HG03442 (cell line): ENCODE measurements around the gene TSR1.
A peak's percentile ranks its signal among the peaks of the same experiment; 100 is the strongest.

Experiments used
- ATAC-seq: cut with Tn5 transposase; IDR thresholded peaks from one replicate; pipeline ENCODE4 v1.9.1; 2021; ENCODE audit warnings: mild to moderate bottlenecking, moderate library complexity; ENCODE audit not compliant: unreplicated experiment

Gene TSR1

DNA sequence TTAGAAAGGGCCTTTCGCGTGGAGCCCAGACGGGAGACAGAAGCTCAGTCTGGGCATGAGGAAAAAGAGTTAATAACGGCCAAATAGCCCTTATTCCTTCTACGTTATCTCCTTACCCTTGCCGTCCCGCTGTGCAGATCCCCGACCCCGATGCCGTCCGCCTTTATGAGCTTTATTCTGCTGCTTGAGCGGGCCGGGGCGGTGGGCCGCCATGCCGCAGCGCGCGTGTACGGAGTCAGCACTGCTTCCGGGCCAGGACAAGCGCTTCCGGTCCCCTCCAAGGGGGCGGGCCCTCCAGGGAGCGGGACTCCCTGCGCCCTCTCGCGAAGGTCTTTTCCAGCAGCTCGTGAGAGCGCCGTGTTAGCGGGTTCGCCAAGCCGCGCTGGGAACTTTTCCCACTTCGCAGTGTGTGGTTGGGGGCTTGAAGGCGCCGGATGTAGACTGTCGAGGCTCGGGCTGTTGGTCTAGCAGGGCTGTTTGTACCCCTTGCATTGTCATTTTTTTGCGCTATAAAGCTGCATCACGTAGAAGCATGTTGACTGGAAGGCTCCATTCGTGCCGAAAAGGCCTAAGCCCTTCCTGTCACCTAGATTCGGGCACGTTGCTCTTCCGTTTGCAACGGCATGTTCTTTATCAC, at the start of gene TSR1:
TSR1 (minus strand) TSS at position 243 of the 637 bp plus-strand sequence; CDS start at position 213, 30 bp downstream.
- ATAC-seq = peak; percentile 68

DNA sequence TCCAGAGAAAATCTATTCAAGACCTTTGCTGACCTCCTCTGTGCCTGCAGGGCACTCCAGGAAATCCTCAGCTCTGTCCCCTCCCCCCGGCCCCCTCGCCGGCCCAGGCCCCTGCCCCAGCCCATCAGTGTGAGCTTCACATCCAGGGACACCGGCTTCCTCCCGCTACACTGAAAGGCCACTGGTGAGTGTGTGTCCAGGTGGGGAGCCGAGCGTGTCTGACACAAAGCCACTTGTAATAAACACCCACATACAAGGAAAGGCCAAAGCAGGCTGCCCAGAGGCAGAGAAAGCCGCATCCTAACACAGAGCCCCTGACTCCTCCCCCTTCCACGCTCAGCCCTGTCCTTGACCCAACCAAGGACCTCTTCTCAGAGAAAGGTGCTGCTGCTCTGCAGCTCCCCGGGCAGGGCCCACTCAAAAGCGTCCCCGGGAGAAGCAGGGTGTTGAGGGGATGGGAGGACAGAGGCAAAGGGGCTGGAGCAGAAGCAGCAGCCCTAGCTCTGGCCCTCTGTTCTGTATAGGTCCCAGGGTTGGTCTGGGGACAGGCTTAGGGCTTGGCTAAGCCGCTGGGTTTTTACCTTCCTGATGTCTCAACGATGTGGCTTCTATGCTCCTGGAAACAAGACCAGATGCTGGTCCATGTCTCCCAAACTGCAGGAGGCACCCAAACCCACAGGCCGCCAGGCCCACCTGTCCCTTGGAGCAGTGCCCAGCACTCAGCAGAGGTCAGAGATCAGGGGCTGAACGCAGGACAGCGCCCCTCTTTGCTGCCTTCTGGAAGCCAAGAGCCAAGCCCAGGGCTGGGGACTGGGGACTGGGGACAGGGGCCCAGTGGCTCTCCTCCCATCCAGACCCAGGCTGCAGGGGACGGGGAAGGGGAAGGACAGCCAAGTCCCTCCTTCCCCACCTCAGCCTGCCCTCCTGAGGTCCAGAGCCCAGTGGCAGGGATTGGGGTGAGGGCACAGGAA, 49.3 kb upstream of the TSR1 start:
- ATAC-seq = no peak

DNA sequence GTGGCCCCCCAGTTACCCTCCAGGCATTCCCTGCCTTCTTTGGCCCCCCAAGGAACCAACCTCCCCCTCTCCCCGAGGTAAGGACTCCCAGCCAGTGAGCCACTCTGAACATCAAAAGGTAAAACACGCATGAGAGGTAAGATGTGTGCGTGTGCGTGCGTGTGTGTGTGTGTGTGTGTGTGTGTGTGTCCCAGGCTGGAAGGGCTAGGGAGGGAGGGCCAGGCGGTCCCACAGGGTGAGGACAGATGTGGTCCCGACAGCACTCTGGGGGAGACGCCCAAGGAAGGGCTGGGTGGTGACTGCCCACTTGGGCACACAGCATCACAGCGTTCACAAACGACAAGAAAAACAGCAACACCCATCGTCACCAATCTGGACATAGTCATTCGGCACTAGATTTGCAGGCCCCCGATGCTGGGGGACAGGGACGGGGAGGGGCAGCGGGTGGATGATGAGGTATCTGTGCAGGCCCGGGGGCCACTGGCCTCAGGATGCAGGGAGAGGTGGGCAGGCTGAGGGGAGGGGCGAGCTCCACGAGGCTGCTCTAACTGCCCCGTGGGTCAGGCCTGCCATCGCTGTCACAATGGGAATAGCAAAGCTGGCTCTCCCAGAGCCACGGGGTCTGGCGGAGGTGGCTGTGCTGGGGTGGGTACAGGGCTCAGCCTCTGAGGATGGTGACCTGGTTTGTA, 48.3 kb upstream of the TSR1 start:
- no peak for ATAC-seq

DNA sequence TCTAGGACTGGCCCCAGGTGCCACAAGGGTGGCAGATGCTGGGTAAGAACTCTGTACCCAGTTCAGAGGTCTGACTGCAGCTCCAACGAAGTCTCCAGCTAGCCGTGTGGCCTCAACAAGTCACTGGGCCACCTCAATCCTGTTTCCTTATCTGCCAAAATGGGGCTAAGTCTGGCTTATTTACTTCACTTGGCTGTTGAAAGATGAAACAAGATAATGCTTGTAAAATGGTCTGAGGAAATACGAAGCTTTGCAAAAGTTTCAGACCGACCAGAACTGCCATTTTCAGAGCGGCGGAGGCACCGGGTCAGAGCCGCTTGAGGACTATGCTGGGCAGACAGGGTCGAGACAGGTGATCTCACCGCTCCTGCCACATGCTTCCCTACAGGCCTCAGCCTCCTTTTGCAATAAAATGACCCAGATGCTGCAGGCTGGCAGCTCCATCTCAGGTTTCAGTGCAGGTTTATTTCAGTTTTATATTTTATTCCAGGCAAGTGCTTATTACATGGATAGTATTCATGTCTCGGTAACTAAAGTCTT, 47.4 kb upstream of the TSR1 start:
- no peak for ATAC-seq

DNA sequence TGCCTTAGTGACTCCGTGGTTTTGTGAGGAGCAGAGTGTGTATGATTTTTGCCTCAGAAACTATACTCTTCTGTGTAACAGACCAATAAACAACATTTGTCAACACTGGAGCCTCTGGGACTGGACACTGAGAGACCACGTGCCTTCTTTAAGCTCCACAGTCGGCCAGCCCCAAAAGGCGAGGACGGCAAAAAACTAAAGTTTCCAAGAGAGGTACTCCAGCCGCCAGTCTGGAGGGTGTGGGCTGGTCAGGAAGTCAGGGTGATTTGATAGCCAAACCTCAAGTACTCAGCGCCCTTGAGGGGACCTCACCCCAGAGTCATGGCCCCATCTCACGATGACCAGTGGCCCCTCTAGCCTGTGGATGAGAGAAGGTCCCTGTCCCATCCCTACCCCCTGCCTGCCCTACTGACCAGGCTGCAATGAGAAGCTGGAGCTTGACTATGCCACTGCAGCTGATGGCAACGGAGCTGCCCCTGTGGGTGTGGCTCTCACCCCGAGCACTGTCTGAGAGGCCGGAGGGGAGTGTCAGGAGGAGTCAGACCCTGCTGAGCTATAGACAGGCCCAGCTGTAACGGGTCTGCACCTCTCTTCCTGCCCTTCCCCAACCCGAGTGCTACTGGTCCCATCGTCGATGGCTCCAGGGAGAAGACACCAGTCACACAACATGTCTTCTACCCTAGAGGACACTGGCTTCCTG, 44.8 kb upstream of the TSR1 start:
- ATAC-seq = no peak

DNA sequence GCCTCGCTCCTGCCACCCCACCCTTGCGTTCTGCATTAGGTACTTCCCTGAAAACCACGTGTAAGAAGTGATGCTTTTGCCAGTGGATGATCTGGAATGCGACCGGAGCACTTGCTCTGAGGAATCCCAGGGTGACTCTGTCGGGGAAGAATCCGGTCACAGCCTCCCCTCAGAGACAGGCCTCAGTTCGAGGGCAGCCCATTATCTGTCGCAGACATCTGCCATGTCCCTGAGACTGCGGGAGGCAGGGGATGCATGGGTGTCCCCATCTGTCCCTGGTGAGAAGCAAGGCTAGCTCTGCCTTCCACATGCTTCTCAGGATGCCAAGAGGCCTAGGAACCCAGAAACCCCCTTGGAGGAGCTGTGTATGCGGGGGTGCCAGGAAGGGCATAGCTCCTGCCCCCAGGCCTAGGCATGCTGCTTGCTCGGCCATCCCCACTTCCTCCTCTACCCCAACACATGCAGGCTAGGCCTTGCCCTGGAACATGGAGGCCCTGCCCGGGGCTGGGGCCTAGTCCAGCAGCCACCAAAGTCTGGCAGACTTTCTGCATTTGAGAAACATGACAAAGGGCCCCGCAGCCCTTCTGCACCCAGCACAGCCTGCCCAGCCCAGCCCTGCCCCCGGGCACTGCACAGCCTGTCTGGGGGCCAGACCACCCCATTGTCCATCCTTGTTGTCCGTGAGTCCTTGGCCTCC, 44.1 kb upstream of the TSR1 start:
- ATAC-seq = no peak

DNA sequence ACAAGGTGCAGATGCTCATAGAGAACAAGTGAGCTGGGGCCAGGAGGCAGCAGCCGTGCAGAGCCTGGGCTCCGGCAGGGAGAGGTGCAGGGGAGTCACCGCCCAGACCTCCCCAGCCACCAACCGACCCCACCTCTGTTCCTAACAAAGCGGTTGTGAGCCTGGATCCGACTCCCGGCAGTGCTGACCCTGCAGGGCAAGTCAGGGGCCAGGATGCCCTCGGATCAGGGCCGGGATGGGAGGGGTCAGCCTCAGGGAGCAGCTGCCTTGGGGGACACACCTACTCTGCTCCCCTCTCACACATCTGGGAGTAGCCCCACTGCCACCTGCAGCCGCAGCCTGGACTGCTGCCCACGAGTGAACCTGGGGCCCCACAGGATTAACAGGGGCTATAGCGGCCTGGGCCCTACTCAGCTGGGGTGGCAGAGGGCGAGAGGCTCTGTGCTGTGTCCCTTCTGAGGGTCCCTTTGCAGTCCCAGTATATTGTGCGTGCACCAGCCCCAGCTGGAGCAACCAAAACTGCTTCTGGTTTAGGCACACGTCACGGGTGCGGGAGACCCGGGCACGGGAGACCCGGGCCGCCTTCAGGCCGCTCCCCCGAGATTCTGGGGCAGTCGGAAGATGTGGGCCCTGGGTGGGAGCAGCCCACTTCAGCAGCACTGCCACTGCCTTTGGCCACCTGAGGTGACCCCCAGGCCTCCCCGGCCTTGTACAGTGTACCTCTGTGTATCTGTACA, 43.4 kb upstream of the TSR1 start:
- ATAC-seq = no peak

DNA sequence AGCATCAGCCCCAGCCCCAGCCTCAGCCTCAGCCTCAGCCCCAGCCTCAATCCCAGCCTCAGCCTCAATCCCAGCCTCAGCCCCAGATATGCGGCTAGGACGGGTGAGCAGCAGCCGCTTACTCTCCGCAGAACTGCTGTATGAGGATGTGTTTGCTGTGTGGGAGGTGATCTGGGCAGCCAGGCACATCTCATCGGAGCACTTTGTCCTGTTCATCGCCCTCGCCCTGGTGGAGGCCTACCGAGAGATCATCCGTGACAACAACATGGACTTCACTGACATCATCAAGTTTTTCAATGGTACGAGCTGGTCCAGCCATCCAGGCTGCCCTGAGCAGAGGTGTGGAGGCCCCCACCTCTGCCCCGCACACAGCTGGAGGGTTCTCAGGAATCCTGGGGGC, 42.6 kb upstream of the TSR1 start:
- ATAC-seq = no peak

DNA sequence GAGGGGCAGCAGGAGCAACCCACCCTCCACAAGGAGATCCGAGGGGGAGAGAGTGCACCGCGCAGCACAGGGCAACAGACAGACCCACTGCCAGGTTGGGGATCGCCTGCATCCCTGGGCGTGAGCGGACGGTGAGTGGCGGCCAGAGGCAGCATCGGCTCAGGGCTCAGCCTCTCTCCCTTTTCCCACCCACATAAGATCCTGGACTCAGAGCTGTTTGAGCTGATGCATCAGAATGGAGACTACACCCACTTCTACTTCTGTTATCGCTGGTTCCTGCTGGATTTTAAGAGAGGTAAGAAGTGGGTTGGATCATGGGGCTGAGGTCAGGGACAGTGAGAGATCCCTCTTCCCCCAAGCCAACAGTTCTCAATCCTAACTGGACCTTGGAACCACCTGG, 41.4 kb upstream of the TSR1 start:
- ATAC-seq = no peak

DNA sequence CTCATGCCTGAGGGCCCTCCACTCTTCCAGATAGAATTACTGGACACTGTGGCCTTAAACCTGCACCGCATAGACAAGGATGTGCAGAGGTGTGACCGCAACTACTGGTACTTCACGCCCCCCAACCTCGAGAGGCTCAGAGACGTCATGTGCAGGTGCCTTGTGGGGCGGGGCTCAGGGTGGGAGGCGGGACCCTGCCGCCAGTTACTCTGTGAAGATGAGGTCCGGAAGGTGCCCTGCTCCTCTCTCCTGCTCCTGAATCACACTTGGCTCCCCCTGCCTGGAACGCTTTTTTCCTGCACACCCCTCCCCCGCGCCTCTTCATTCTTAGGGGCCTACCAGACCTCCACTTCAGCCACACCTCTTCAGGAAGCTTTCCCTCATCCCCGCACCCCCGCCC, 39.9 kb upstream of the TSR1 start:
- no peak for ATAC-seq

DNA sequence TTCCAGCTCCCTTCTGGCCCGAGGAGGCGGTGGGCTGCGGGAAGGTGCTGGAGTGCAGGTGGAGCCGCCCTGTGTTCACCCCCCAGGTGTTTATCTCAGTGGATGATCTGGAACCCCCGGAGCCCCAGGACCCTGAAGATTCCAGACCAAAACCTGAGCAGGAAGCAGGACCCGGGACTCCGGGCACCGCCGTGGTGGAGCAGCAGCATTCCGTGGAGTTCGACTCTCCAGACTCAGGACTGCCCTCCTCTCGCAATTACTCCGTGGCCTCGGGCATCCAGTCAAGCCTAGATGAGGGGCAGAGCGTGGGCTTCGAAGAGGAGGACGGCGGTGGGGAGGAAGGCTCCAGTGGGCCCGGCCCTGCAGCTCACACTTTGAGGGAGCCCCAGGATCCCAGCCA, 39.1 kb upstream of the TSR1 start:
- ATAC-seq = no peak

DNA sequence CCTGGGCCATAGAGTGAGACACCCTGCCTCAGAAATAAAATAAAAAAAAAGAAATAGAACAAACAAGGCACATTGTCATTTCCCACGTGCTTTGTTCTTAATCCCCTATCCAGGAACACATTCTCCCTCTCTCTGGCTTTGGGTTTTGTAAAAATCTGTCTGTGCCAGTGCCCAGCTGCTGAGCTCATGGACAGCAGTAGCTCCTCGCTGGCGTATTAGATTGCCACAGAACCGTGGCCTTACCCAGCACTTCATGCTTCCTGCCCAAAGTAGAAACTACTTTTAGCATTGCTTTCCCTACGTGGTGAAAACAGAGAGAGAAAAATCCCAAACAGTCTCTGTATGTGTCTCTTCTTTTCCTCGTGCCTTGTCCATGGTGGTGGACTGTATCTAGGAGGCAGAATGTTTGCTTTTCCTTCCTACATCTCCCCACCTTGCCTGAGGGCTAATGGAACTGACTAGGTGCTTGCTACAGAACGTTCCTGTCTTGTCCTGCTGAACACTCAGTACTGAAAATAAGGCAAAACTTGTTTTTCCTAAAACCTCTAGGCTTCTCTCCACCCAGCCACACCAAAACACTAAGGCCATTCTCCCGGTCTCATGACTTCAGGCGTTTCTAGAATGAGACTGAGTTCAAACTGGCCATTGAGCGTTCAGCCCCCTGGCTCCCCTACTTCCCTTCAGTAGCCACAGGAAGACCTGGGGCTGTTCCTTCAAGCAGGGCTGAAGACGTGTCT, 38.5 kb upstream of the TSR1 start:
- ATAC-seq = no peak

DNA sequence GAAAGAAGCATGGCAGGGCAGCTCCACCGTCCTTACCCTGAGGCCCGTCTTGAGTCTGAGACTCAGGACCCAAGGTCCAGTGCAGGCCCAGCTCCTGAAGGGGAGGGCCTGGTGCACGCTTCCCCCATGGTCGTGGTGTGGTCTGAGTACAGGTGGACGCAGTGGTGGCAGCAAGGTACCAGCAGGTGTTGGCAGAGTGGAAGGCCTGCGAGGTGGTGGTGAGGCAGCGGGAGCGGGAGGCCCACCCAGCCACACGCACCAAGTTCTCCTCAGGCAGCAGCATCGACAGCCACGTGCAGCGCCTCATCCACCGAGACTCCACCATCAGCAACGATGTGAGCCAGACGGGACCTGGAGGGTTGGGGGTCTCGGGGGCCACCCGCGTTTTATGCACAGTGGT, 36.9 kb upstream of the TSR1 start:
- no peak for ATAC-seq

DNA sequence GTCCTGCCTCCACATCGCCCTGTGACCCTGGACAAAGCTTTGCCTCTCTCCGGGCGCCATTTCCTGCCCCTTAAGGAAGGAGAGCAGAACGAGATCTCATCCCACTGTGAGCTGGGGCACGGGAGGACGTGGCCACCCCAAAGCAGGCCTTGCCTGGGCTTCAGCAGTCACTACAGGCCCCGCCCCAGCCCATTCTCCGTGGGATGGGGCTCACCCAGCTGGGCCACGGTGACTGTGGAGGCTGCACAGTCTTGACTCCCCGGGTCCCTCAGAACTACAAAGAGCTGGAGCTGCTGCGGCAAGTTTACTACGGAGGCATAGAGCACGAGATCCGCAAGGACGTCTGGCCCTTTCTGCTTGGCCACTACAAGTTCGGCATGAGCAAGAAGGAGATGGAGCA, 36.4 kb upstream of the TSR1 start:
- no peak for ATAC-seq

DNA sequence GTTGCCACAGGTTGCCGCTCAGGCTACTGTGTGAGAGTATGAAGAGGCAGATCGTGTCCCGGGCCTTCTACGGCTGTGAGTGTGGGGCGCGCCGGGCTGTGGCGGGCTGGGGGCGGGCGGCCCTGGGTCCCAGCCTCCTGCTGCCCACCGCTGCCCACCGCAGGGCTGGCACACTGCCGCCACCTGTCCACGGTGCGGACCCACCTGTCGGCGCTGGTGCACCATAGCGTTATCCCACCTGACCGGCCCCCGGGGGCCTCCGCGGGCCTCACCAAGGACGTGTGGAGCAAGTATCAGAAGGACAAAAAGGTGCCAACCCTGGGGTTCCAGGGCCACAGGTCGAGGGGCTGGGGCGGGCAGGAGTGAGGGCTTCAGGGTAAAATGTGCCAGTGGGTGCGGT, 35.9 kb upstream of the TSR1 start:
- ATAC-seq = no peak

DNA sequence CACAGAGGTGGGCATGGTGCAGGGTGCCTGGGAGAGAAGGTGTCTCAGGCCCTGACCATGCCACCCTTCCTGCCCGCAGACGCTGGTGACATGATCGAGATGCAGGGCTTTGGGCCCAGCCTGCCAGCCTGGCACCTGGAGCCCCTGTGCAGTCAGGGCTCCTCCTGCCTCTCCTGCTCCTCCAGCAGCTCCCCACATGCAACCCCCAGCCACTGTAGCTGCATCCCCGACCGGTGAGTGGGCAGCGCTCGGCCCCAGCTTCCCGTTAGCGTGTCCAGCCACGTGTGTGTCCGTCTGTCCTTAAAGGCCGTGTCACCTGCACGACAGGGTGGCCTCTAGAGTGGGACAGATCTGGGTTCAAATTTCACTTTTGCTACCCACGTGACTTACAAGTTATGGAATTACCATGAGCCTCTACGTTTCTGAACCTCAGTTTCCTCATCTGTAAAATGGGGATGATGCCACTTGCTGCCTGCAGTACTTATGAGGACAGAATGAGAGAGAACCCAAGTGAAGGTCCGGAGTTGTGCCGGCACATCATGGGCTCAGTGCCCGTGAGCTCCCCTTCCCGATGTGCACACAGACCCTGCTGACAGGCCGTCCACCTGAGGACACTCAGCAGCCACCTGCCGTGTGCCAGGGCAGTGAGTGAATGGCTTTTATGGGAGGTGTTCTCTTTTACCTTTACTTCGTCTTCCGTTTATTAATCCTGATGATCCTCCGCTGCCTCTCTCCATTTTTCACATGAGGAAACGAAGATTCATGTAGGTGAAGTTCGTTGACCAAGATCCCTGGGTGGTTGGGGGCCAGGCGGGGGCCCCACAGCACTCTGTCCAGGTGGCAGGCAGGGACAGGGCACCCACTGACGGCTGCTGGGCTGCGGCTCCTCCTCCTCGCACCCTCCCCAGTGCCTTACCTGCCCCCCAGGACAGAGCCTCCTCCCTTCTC, 35.2 kb upstream of the TSR1 start:
- no peak for ATAC-seq

DNA sequence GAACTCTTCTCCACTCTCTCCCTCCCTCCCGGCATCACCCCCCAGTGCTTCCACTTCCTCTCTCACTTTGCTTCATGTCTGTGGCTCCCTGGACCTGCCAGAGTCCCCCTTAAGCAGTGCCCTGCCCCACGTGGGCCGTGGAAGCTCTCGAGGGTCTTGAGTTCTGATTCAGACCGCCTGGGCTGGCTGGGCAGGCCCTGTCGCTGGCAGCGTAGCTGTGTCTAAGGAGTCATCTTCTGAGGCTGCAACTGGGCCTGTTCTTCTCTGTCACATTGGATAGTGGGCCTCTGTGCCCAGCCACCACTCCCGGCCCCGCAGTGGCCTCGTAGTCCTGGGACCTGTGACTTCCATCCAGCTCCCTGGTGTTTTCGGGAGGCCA, 33.9 kb upstream of the TSR1 start:
- no peak for ATAC-seq
